Smooth muscle cell (in vitro differentiated cells): ENCODE data around the gene KREMEN2. TPM values are rescaled to one million over a fixed set of nuclear protein-coding genes. Genes with fewer than 3 reads are reported as not detected.

Experiments
- DNase-seq: peaks from one replicate; lab custom pipeline; 2025; ENCODE audit not compliant: unreplicated experiment; lab: John Stamatoyannopoulos, UW
- H2AFZ ChIP-seq: fragments of 200-600 bp; sonication (generic); 2 replicates; pipeline ENCODE4 v1.6.0; 2016; ENCODE audit warnings: antibody characterized with exemption, low read depth, mild to moderate bottlenecking
- H3F3A ChIP-seq: fragments of 200-600 bp; sonication (generic); 2 replicates; pipeline ENCODE4 v1.6.0; 2017; ENCODE audit warnings: antibody characterized with exemption, low read depth
- H3K27ac ChIP-seq: fragments of 200-600 bp; sonication (generic); 2 replicates; pipeline ENCODE4 v1.5.1; 2016; ENCODE audit warnings: low read depth, mild to moderate bottlenecking
- H3K27me3 ChIP-seq: fragments of 200-600 bp; sonication (generic); 2 replicates; pipeline ENCODE4 v1.6.1; 2016; ENCODE audit warnings: low read depth, mild to moderate bottlenecking
- H3K36me3 ChIP-seq: fragments of 200-600 bp; sonication (generic); 2 replicates; pipeline ENCODE4 v1.5.1; 2016; ENCODE audit warnings: low read depth
- H3K4me1 ChIP-seq: fragments of 200-600 bp; sonication (generic); 2 replicates; pipeline ENCODE4 v1.5.1; 2016; ENCODE audit warnings: low read depth
- H3K4me2 ChIP-seq: fragments of 200-600 bp; sonication (generic); 2 replicates; pipeline ENCODE4 v1.6.0; 2016; ENCODE audit warnings: mild to moderate bottlenecking
- H3K4me3 ChIP-seq: fragments of 200-600 bp; sonication (generic); 2 replicates; pipeline ENCODE4 v1.5.1; 2016; ENCODE audit warnings: mild to moderate bottlenecking
- H3K79me2 ChIP-seq: fragments of 200-600 bp; sonication (generic); 2 replicates; pipeline ENCODE4 v1.6.0; 2016; ENCODE audit warnings: low read depth, mild to moderate bottlenecking
- H3K9ac ChIP-seq: fragments of 200-600 bp; sonication (generic); 2 replicates; pipeline ENCODE4 v1.6.0; 2016; ENCODE audit warnings: low read depth
- H3K9me3 ChIP-seq: fragments of 200-600 bp; sonication (generic); replicated peaks from 2 replicates; pipeline ENCODE4 v1.5.1; 2016; ENCODE audit warnings: low read depth
- H4K20me1 ChIP-seq: fragments of 200-600 bp; sonication (generic); 2 replicates; pipeline ENCODE4 v1.6.0; 2016; ENCODE audit warnings: low read depth
- CTCF ChIP-seq: fragments of 200-600 bp; sonication (generic); IDR thresholded peaks from 2 replicates; pipeline ENCODE4 v1.5.1; 2017; ENCODE audit warnings: borderline replicate concordance, mild to moderate bottlenecking, antibody characterized with exemption; ENCODE audit not compliant: insufficient read depth, poor library complexity, severe bottlenecking
- WGBS: methylation state at CpG from one replicate; pipeline ENCODE4 v1.1.7; 2016; ENCODE audit warnings: low lambda C conversion rate; 5-methylcytosine and 5-hydroxymethylcytosine counted together
- polyA plus RNA-seq: library from polyadenylated mRNA; unstranded; fragments of >200 nt; fragmentation: Nextera tagmentation; extraction: Ambion mirVana; gene quantifications from 2 replicates; pipeline ENCODE4 v1.2.1, GENCODE V29; 2016
- total RNA-seq: library from RNA; depleted of rRNA; stranded (reverse); fragments of >200 nt; gene quantifications from 2 replicates; pipeline ENCODE4 v1.2.3, GENCODE V29; 2014

Gene KREMEN2
- total and polyA plus RNA-seq, 2 experiments from 2014 or later = 0.27 to 2.0 TPM

GRCh38 chr16:2953706-2954627 lies 10.1 kb upstream of the KREMEN2 start:
- 81% methylated on average over 30 of the region's 31 CpGs for WGBS
- Histone ChIP-seq H3K4me1 (no peaks in the 10 kb centered on the region), H4K20me1 (no peaks in the 10 kb centered on the region), H3K4me3 (no peak overlapping the region), H3F3A (no peaks in the 10 kb centered on the region), H3K9me3 (no peaks in the 10 kb centered on the region), H2AFZ (no peak overlapping the region), H3K27ac (no peak overlapping the region), H3K9ac (no peak overlapping the region), H3K79me2 (no peaks in the 10 kb centered on the region), H3K27me3 (no peaks in the 10 kb centered on the region), H3K36me3 (no peaks in the 10 kb centered on the region), H3K4me2 (no peak overlapping the region)
- no peak for TF ChIP-seq CTCF
- no peak for DNase-seq

GRCh38 chr16:2954656-2955381 lies 9.3 kb upstream of the KREMEN2 start:
- no peak overlapping the region for H3K9ac ChIP-seq

GRCh38 chr16:2955438-2955778 lies 8.7 kb upstream of the KREMEN2 start:
- Histone ChIP-seq H3K27ac (no peak overlapping the region), H3F3A (no peaks in the 10 kb centered on the region), H2AFZ (no peak overlapping the region), H3K4me2 (no peak overlapping the region), H3K4me3 (no peak overlapping the region), H3K36me3 (no peaks in the 10 kb centered on the region), H4K20me1 (no peaks in the 10 kb centered on the region), H3K27me3 (no peaks in the 10 kb centered on the region), H3K9me3 (no peaks in the 10 kb centered on the region), H3K79me2 (no peaks in the 10 kb centered on the region), H3K4me1 (no peaks in the 10 kb centered on the region), H3K9ac (no peak overlapping the region)
- TF ChIP-seq CTCF = no peak
- DNase-seq = no peak
- 90% methylated on average over 7 of the region's 10 CpGs for WGBS

More at GRCh38 chr16:2954656-2955381, 9.3 kb upstream of the KREMEN2 start:
- Histone ChIP-seq H3K27me3 (no peaks in the 10 kb centered on the region), H3K79me2 (no peaks in the 10 kb centered on the region), H3K4me1 (no peaks in the 10 kb centered on the region), H3K4me2 (no peak overlapping the region), H3K36me3 (no peaks in the 10 kb centered on the region), H3K4me3 (no peak overlapping the region), H4K20me1 (no peaks in the 10 kb centered on the region), H2AFZ (no peak overlapping the region), H3K9me3 (no peaks in the 10 kb centered on the region), H3F3A (no peaks in the 10 kb centered on the region), H3K27ac (no peak overlapping the region)
- 81% methylated on average over 18 of the region's 26 CpGs for WGBS
- DNase-seq = no peak
- no peak for TF ChIP-seq CTCF
